GM12873 (cell line): Measurements from ENCODE around the gene FAF1.

Experiments used
- CTCF ChIP-seq: IDR thresholded peaks from 2 replicates; pipeline ENCODE4 v1.5.1; 2012; ENCODE audit warnings: low read depth, mild to moderate bottlenecking, moderate library complexity, low read length, control low read depth; ENCODE audit not compliant: insufficient read depth; ENCODE audit errors: missing control alignments

The FAF1 gene

GRCh38 chr1:50976890-50977574 is 17.0 kb upstream of the FAF1 start:
- no peak for TF ChIP-seq CTCF

DNA sequence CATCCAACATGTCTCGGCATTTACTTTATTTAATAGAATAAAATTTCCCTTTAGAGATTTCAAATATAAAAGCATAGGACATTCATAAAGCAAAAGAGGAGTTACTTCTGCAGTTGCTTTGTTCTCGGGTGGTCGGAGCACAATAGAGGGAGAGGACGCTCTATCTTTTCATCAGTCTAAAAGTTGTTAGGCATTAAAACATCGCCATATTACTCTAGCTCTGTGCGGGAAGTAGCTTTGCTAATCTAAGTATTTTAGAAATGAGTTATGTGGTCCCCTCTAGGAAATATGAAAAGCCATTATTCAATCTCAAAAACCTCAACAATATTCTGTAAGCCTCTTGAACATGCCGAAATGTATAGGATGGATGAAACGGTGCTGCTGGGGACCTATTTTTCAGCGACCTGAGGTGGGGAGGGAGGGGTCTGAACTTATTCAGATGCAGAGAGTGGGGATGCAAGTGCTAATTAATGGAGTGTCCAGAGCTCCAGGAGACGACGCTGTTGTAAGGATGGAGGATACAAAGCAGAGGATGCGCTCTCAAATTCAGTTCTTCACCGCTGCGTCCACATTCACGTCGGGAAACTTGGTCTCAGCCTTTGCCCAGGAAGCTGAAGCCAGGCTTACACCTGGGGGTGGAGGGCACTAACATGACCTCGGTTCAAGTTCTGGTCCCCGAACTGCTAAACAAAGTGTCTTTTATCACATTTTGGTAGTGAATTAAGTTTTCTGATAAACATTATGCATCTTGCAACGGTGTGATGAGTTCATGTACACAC is 16.2 kb upstream of the FAF1 start:
- no peak for TF ChIP-seq CTCF

DNA sequence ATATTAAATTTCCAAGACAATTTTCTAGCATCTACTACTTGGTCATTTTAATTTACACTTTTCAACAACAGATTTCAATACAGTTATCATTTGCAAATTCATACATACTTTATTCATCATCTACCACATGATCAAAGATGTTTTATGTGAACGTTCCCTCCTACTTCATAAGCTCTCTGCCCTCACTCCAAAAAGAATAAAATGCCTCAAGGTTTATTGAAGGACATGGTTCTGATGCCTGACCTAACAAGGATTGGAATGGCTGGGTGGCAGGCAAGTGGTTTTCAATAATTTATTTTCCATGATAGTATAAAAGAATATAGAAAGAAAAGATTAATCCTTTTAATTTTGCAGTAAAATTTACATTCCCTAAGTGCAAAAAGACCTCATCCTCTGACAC is 15.4 kb upstream of the FAF1 start:
- TF ChIP-seq CTCF = no peak

DNA sequence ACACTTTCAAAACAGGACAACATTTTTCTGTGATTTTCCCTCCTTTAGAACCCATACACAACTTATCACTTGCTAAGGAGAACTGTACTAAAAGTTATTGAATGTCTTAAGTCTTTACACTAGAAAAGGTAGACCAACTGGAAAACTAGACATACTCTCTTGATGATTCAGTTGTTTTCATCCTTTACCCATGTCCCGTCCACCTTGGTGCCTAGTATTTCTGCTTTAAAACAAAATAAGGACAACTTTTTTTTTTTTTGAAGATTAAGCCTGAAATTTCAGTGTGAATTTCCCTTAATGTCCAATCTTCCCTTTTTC is 14.5 kb upstream of the FAF1 start:
- no peak for TF ChIP-seq CTCF

DNA sequence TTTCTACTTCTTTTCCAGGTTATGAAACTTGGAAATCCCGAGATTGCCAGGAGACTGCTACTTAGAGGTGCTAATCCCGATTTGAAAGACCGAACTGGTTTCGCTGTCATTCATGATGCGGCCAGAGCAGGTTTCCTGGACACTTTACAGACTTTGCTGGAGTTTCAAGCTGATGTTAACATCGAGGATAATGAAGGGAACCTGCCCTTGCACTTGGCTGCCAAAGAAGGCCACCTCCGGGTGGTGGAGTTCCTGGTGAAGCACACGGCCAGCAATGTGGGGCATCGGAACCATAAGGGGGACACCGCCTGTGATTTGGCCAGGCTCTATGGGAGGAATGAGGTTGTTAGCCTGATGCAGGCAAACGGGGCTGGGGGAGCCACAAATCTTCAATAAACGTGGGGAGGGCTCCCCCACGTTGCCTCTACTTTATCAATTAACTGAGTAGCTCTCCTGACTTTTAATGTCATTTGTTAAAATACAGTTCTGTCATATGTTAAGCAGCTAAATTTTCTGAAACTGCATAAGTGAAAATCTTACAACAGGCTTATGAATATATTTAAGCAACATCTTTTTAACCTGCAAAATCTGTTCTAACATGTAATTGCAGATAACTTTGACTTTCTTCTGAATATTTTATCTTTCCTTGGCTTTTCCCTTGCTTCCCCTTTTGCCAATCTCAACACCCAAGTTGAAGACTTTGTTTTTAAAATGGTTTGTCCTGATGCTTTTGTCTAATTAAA is 14.0 kb upstream of the FAF1 start:
- no peak for TF ChIP-seq CTCF

DNA sequence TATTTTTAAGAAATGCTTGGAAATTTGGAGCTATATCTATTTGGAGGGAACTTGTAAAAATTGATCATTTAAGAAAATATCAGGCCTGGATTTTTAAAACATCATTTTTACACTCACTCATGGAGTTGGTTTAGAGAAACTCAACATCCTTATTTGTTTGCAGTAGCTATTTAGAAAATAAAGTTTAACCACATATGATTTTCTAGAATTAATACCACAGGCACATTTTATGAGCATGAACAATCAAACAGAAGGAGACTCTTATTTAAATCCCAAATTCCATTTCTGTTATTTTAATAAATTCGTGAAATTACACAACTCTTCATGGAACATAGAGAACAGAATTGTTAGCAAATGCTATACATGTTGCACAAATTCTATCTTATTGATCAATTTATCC is 13.2 kb upstream of the FAF1 start:
- no peak for TF ChIP-seq CTCF

DNA sequence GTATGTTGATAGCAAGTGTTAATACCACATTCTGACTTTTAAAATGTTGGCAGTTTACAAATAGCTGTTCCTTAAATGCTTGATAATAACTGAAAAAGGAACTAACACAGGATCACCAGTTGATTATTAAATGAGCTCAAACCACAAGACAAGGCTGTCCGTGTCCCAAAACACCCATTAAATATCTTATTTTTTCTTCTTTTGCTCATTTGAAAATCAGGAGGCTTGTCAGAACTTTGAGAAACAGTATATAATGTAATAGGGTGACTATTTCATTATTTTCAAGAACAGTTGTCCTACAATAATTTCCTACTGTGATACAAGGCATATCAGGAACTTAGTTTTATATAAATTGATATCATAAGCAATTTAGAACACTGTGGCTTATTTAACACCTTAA is 12.7 kb upstream of the FAF1 start:
- no peak for TF ChIP-seq CTCF
